ENCODE measurements around the gene HLA-DQA2.

DNA sequence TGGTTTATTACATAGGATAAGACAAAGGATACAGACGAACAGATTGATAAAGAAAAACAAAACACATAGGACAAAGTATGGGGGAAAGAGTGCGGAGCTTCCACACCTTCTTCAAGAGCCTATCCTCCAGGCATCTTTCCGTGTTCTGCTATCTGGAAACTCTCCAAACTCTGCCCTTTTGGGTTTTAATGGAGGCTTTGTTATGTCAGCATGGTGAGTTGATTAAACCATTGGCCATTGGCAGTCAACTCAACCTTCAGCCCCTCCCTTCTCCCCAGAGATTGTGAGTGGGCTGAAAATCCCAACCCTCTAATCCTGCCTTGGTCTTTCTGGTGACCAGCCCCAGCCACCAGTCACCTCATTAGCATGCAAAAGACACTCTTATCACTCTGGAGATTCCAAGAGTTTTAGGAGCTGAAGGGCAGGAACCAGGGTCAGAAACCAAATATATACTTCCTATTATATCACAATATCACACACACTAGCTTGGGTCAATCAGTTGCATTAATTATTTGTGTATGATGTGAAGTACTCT, 51.8 kb downstream of the HLA-DQA2 start:
- TF ChIP-seq, protein P1, sequence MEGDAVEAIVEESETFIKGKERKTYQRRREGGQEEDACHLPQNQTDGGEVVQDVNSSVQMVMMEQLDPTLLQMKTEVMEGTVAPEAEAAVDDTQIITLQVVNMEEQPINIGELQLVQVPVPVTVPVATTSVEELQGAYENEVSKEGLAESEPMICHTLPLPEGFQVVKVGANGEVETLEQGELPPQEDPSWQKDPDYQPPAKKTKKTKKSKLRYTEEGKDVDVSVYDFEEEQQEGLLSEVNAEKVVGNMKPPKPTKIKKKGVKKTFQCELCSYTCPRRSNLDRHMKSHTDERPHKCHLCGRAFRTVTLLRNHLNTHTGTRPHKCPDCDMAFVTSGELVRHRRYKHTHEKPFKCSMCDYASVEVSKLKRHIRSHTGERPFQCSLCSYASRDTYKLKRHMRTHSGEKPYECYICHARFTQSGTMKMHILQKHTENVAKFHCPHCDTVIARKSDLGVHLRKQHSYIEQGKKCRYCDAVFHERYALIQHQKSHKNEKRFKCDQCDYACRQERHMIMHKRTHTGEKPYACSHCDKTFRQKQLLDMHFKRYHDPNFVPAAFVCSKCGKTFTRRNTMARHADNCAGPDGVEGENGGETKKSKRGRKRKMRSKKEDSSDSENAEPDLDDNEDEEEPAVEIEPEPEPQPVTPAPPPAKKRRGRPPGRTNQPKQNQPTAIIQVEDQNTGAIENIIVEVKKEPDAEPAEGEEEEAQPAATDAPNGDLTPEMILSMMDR (IDR thresholded peaks at IDR 0.05), result no peak
- no peak for TF ChIP-seq POLR2A (IDR thresholded peaks at IDR 0.05)

All from prostate gland (tissue), 2 donors.